ENCODE measurements around the gene PCSK7.

The PCSK7 gene

DNA sequence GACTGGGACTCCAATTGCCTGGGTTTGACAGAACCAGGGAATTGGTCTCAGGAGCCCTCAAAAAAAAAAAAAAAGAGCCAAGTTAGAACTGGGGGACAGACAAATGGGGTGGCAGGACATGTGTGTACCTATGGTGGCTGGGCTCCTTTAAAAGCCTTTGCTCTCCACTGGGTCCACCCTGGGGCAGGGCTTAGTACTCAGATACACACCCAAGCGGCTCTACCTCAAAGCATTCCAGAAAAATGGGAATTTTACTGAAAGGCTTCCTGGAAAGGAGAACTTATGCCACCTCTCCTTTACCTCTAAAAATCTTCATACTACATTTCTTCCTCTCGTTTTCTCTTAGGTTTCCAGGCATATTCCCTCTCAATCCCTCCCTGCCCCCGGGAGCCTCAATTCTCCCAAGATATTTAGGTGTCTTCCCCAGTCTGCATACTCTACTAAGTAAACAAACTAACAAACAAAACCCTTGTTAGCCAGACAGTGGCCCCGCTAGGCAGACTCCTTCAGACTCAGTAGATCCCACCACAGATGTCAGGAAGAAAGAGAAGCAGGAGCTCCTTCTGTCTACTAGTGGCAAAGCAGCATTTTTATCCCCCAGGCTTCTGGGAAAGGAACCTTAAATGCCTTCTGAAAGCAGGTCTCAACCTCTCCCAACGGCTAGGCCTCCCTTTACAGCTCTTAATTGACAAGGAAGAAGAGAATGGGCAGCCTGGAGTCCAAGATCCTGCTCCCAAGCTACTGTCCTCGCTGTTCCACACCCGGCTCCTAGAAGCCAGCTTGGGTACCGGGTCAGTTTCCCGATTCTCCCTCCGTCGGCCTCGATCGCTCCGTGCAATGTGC, 653 bp downstream of the PCSK7 start:
- peak overlapping the region; percentile 98 for H3K4me3 ChIP-seq (ENCODE audit: low read depth, low read length)
- TF ChIP-seq, protein P1, sequence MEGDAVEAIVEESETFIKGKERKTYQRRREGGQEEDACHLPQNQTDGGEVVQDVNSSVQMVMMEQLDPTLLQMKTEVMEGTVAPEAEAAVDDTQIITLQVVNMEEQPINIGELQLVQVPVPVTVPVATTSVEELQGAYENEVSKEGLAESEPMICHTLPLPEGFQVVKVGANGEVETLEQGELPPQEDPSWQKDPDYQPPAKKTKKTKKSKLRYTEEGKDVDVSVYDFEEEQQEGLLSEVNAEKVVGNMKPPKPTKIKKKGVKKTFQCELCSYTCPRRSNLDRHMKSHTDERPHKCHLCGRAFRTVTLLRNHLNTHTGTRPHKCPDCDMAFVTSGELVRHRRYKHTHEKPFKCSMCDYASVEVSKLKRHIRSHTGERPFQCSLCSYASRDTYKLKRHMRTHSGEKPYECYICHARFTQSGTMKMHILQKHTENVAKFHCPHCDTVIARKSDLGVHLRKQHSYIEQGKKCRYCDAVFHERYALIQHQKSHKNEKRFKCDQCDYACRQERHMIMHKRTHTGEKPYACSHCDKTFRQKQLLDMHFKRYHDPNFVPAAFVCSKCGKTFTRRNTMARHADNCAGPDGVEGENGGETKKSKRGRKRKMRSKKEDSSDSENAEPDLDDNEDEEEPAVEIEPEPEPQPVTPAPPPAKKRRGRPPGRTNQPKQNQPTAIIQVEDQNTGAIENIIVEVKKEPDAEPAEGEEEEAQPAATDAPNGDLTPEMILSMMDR (IDR thresholded peaks at IDR 0.05; ENCODE audit: low read depth, low read length) = no peak

DNA sequence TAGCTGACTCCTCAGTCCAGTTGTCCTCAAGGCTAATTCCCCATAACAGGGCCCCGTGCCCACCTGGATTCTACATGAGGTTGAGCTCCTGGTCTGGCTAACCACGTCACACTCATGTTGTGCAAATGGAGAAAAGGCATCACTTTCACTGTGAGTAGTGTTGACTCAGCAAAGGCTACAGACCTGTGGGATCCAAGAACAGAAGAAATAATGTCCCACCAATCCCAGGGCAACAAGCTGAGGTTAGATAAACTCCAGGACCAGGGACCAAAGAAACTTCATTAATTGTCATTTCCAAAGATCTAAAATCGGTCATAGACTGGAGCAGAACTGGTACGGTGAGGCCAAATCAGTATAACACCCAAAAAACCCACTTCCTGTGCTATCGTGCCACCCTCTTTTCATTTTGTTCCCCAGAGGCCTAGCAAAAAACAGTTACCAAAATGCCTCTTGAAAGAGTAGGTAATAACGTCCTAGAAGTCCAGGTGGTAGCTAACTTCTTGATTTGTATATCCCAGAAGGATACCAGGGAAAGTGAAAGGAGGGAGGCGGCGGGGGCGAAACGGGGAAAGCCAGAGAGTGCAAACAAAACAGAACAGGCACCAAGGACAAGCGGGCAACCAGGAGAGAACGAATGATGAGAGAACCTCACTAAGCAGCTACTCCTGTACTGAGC, 1.4 kb downstream of the PCSK7 start:
- peak overlapping the region; percentile 98 for H3K4me3 ChIP-seq (ENCODE audit: low read depth, low read length)

DNA sequence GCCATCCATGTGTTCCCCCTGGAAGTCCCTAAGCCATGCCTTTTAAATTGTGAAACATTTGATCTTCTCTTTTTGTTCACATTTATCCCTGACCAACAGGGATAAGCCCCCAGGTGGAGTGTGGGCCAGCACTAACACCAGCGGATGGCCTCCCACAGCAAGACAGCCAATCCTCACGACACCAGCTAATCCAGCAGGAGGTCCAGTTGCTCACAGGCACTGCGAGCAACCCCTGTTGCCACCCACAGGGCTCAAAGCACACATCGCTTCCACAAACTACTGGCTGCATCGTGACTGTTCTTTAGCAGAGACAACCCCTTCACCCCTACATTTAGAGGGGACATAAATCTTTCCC, 2.0 kb downstream of the PCSK7 start:
- H3K4me3 ChIP-seq (ENCODE audit: low read depth, low read length) = no peak overlapping the region
- TF ChIP-seq, protein P1 (IDR thresholded peaks at IDR 0.05; ENCODE audit: low read depth, low read length) = no peak

More for the DNA sequence above, 1.4 kb downstream of the PCSK7 start:
- TF ChIP-seq, protein P1 (IDR thresholded peaks at IDR 0.05; ENCODE audit: low read depth, low read length) = no peak

DNA sequence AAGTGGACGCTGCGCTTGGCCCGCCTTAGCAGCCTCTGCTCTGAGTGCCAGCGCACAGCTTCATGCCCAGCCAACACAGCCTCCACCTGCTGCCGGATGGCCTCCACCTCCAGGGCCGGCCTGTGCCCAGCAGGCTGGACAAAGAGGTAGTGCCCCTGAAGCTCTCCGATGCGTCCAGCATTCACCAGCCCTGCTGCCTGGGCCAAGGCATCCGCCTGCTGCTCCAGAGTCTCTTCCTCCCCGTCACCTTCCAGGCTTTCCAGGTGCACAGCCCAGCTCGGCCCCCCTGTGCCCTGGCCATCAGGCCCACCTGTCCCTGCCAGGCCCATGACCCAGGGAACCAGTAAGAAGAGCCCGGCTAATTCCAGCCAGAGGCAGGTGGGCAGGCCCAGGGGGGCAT, 2.5 kb downstream of the PCSK7 start:
- H3K4me3 ChIP-seq (ENCODE audit: low read depth, low read length) = no peak overlapping the region
- TF ChIP-seq, protein P1 (IDR thresholded peaks at IDR 0.05; ENCODE audit: low read depth, low read length) = no peak

DNA sequence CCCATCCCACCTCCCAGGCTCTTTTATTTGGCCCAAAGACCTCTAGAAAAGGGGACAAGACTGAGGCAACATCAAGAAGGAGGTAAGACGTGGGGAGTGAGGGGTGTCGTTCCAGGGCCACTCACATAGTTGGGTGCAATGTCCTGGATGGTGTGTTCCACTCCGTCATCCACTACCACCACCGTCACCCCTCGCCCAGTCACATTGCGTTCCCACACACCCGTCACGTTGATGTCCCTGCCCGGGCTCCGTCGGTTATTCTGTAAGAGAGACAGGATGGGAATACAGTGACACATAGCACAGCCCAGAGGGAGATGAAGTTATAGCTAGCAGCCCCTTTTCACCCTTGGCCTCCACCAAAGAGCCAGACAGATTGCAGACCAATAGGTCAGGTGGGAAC, 3.8 kb downstream of the PCSK7 start:
- TF ChIP-seq, protein P1 (IDR thresholded peaks at IDR 0.05; ENCODE audit: low read depth, low read length) = no peak

DNA sequence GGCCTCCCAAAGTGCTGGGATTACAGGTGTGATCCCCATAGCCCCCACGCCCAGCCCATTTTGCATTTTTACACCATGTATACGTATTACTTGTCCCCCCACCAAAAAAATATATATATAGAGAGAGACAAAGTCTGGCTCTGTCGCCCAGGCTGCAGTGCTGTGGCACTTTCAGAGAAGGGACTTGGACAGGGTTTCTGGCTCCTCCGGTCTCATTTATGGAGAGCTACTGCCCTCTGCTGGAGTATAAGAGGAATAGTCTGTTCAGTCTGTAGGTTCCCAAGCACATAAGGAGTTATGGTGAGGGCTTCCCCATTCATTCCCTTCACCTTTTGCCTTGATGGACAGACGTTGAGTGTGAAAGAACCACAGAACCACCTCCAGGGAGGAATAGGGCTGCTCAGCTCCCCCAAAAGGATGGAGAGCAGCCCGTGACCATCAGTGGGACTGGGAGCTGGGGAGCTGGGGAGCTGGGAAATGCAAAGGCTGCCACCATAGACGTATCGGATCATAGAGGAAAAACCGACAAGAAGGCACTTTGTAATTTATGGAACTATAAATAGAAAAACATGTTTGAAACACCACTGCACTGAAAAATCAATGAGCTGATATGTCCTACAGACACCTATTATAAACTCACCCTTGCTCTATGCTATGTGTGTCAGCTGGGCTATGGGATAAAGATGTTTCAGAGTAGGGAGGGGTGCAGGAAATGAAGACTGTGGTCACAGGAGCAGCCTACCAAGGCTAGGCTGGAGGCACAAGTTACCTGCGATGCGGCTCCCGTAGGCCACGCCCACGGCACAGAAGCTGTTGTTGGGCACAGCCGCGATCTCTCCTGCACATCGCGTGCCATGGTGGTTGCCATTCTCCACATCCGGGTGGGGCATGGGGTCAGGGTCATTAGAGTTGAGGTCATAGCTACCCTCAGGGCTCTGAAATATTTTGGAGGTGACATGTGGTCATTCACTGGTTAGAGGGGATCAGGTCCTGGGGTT, 5.2 kb downstream of the PCSK7 start:
- TF ChIP-seq, protein P1 (IDR thresholded peaks at IDR 0.05; ENCODE audit: low read depth, low read length) = peak; percentile 64
- no peak overlapping the region for H3K4me3 ChIP-seq (ENCODE audit: low read depth, low read length)

More for the DNA sequence above, 3.8 kb downstream of the PCSK7 start:
- no peak overlapping the region for H3K4me3 ChIP-seq (ENCODE audit: low read depth, low read length)

All from WI38 (cell line).